ENCODE measurements around the gene ARL2BP. TPM values are rescaled to one million over a fixed set of nuclear protein-coding genes. Genes with fewer than 3 reads are reported as not detected.

Gene ARL2BP
- total and polyA plus RNA-seq, 2 of the 13 experiments (the other 11 are each of a cell fraction or from before 2014, with no cell fraction given), result 64.3 to 67.6 TPM

GRCh38 chr16:57244767-57245471, at the start of gene ARL2BP (continued):
- peak; percentile 82 for TF ChIP-seq ZNF619 (CRISPR knock-in tag; IDR thresholded peaks at IDR 0.05)
- peak; percentile 85 for TF ChIP-seq MAZ (IDR thresholded peaks at IDR 0.05; ENCODE audit: borderline replicate concordance, low read depth, low read length)
- peak; percentile 97 for TF ChIP-seq MAZ (CRISPR knock-in tag; IDR thresholded peaks at IDR 0.05; ENCODE audit: low read depth)
- no peak for TF ChIP-seq SNRNP70 (IDR thresholded peaks at IDR 0.05; ENCODE audit: low read depth, low read length)
- no peak for TF ChIP-seq ATF5 (CRISPR knock-in tag; IDR thresholded peaks at IDR 0.05; ENCODE audit: low read depth)
- TF ChIP-seq POLR2AphosphoS2 (IDR thresholded peaks at IDR 0.05; ENCODE audit: low read depth, low read length), result peak; percentile 67; the same call in 1 of the 2 replicates
- peak; percentile 98 for TF ChIP-seq HNRNPLL (IDR thresholded peaks at IDR 0.05; ENCODE audit: low read depth, low read length, poor library complexity, severe bottlenecking)
- TF ChIP-seq CHCHD3 (CRISPR knock-in tag; IDR thresholded peaks at IDR 0.05), result peak; percentile 92
- TF ChIP-seq SP140L (CRISPR knock-in tag; IDR thresholded peaks at IDR 0.05; ENCODE audit: borderline replicate concordance), result peak; percentile 72; the same call in 1 of the 2 replicates
- peak; percentile 95 for TF ChIP-seq ZSCAN20 (CRISPR knock-in tag; IDR thresholded peaks at IDR 0.05; ENCODE audit: borderline replicate concordance)
- TF ChIP-seq NFYB (CRISPR knock-in tag; IDR thresholded peaks at IDR 0.05), result peak; percentile 83
- TF ChIP-seq NCOA2 (CRISPR knock-in tag; IDR thresholded peaks at IDR 0.05), result peak; percentile 63; the same call in 1 of the 2 replicates
- peak; percentile 91 for TF ChIP-seq ZNF350 (CRISPR knock-in tag; IDR thresholded peaks at IDR 0.05; ENCODE audit: borderline replicate concordance, low read depth)
- peak; percentile 84; the same call in 1 of the 2 replicates for TF ChIP-seq ZBTB7B (CRISPR knock-in tag; IDR thresholded peaks at IDR 0.05)
- TF ChIP-seq POGK (CRISPR knock-in tag; conservative IDR thresholded peaks at IDR 0.05), result peak; percentile 93
- peak; percentile 98 for TF ChIP-seq RFX1 (IDR thresholded peaks at IDR 0.05)
- TF ChIP-seq MATR3 (CRISPR knock-in tag; IDR thresholded peaks at IDR 0.05), result no peak
- peak; percentile 66; the same call in 1 of the 2 replicates for TF ChIP-seq PPARG (CRISPR knock-in tag; conservative IDR thresholded peaks at IDR 0.05)
- TF ChIP-seq ZBED4 (CRISPR knock-in tag; IDR thresholded peaks at IDR 0.05; ENCODE audit: borderline replicate concordance), result peak; percentile 98
- TF ChIP-seq PRDM15 (CRISPR knock-in tag; IDR thresholded peaks at IDR 0.05), result peak; percentile 94
